HG02938 (cell line): ENCODE data around the gene YTHDF1.

Experiments
- ATAC-seq: cut with Tn5 transposase; IDR thresholded peaks from one replicate; pipeline ENCODE4 v1.9.1; 2021; ENCODE audit warnings: mild to moderate bottlenecking, moderate library complexity; ENCODE audit not compliant: unreplicated experiment

YTHDF1 gene

GRCh38 chr20:63186528-63187316, 29.2 kb downstream of the YTHDF1 start:
- ATAC-seq, result no peak

DNA sequence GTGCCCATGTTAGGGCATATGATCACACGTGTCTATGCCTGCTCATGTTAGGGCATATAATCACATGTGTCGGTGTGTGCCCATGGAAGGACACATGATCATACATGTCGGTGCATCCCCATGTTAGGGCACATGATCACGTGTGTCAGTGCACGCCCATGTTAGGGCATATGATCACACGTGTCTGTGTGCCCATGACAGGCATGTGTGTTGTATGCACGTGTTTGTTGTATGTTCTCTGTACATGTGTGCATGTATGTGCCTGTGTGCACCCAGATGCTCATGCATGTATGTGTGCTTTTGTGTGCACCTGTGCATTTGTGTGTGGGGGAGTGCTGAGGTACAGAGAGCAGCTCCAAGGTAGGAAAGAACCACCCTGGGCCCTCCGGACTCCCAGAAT, 29.8 kb downstream of the YTHDF1 start:
- ATAC-seq, result no peak

DNA sequence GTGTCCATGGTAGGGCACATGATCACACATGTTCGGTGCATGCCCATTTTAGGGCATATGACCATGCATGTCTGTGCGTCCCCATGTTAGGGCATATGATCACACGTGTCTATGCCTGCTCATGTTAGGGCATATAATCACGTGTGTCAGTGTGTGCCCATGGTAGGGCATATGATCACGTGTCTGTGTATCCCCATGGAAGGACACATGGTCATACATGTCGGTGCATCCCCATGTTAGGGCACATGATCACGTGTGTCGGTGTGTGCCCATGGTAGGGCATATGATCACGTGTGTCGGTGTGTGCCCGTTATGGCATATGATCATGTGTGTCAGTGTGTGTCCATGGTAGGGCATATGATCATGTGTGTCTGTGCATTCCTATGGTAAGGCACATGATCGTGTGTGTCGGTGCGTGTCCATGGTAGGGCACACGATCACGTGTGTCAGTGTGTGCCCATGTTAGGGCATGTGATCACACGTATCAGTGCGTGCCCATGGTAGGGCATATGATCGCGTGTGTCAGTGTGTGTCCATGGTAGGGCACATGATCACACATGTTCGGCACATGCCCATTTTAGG, 30.6 kb downstream of the YTHDF1 start:
- ATAC-seq, result no peak

DNA sequence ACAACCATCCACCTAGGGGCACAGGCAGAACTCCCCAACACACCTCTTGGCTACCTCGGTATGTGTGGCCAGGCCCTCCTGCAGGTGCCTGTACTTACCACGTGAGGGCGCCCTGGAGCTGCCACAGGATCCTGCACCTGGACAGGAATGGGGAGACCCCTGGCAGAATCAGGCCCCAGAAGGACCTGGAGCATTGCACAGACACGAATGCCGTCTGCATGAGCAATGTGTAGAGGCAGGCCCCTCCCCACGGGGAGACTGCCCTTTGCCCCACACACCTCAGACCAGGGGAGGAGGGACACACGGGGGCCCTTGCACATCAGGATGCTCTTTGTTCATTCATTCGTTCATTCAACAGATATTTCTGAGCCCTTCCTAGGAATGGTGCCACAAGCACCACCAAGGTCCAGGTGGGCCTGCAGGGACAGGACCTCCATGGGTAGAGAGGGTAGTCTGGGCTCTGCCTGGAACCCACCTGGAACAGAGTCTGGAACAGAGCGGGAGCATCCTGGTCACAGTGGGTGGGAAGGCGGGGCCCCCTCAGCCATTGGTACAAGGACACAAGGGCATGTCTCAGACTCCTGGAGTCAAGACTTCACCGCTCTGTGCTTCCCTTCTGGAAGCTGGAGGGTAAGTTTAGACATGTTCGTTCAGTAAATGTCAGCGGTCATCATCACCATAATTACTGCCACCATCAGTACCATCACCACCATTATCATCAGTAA, 32.3 kb downstream of the YTHDF1 start:
- no peak for ATAC-seq

DNA sequence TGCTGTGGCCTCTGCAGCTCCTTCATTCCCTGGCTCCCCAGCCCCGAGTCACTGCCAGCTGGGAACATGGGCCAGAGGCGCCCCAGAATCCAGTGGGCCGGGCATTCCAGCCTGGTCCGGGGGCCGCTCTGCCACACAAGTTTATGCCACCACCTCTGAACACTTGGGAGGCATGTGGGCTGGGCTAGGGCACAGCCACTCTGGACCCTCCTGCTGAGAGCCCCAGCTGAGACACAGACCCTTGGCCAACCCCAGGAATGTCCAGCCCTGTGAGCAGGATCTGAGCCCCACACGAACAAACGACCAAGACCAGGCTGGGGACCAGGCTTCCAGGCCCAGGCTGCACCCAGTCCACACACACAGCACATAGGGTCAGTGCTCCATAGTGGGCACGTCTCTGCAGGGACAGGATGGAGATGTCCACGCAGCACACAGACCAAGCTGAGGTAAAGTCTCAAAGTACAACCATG, 33.0 kb downstream of the YTHDF1 start:
- no peak for ATAC-seq

DNA sequence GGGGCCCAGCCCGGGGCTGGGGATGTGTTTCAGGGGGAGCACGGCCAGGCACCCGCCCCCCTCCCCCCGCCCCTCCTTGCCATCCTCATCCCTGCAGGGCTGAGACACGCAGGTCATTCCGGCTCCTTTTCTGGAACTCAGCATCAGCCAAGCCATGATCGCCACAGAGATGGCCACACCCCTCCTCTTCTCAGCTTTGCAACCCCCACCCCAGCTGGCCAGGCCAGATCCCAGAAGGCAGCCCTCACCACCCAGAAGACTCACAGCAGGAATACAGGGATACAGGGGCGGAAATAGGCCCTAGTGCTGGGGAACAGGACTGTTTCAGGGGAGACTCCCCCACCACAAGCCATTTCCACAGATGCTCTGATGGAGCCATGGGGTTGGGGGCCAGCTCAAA, 33.5 kb downstream of the YTHDF1 start:
- ATAC-seq, result no peak

GRCh38 chr20:63181226-63181625, 34.7 kb downstream of the YTHDF1 start:
- ATAC-seq, result no peak

- no peak for ATAC-seq
These were observed 35.3 kb downstream of the YTHDF1 start for GRCh38 chr20:63180569-63181185.

- no peak for ATAC-seq
These were observed 36.0 kb downstream of the YTHDF1 start for GRCh38 chr20:63179687-63180568.

DNA sequence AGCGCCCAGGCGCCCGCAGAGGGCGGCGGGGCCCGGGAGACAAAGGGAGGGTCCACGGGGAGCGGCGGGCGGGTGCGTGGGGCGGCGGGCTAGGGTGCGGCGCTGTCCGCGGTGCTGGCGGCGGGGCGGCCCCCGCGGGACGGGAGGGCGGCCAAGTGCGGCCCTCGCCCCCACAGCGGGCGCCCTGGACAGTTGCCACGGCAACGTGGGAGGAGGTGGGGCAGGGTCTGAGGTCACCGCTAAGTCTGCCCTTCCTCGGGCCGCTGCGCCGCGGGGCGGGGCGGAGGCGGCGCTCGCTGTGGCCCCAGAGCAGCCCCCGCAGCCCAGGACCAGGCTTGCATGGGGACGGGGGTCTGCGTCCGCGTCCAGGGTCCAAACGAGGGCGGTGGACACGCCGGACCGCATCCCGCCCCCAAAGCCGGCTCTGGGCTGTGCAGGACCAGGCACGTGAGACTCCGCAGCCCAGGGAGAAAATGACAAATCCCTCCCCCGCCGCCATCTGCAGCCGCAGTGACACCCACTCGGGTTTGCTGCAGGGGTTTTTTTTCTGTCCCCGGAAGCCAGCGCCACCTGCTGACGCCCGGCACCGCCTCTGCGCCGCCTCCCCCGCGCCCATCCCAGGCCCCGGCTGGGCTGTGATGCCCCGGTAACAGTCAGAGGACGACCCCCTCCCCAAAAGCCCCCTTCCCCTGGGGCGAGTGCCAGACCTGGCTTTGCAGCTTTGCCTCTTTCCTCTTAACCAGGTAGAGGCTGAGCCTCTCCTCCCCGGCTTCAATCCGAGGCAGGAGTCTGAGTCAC, 36.8 kb downstream of the YTHDF1 start:
- ATAC-seq, result no peak

GRCh38 chr20:63178446-63178820, 37.5 kb downstream of the YTHDF1 start:
- no peak for ATAC-seq

DNA sequence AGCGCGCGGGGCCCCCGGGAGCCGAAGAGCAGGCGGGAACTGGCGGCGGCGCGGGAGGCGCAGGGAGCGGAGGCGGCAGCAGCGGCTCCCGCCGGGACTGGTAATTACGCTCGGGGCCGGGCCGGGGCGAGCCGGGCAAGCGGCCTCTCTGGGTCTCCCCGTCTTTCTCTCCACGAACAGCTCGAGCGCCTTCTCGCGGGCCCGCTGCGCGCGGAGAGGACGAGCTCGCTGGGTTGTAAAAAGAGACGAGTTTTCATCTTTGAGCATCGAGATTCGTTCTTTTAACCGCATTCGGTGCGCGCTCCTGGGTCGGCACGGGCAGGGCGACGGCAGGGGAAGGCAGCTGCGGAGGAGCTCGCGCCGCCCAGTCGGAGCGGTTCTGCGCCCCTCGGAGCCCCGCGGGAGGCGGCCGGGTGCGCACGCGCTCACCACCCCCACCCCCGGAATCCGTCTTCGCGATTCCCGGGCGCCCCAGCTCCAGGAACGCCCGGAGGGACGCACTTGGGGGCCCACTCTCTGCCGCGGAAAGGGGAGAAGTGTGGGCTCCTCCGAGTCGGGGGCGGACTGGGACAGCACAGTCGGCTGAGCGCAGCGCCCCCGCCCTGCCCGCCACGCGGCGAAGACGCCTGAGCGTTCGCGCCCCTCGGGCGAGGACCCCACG, 38.0 kb downstream of the YTHDF1 start:
- no peak for ATAC-seq

- ATAC-seq, result no peak
These were observed 38.7 kb downstream of the YTHDF1 start for GRCh38 chr20:63177134-63177784.

DNA sequence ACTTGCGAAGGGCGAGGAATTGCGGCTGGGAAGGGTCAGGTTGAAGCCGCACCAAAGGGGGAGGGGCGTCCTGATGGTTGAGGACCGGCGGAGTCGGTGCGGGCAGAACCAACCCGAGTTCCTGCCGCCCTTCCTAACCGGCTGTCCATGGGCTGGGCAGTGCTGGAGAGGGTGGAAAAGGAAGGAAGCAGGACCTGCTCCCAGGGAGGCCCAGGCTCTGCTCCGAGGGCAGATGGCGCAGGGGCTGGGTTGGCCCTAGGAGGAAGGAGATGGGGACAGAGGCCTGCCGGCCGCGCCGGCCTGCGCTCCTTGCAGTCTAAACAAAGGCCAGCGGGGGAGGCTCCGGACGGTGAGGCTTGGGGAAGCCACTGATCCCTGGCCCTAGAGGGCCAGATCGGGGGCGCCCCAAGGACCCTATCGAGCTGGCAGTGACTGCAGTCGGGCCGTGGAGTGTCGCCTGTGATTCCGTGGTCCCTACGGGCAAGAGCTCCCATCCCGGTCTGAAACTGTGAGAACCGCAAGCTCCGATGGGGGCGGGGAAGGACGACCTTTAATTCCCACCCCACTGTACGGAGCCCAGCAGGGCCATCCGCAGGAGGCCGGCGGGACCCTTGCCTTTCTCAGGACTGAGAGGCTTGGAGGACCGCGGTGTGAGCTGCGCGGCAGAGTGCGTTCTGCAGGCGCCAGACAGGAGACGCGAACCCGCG, 39.4 kb downstream of the YTHDF1 start:
- ATAC-seq, result no peak

- no peak for ATAC-seq
These were observed 39.9 kb downstream of the YTHDF1 start for GRCh38 chr20:63176034-63176426.

- no peak for ATAC-seq
These were observed 40.7 kb downstream of the YTHDF1 start for GRCh38 chr20:63175038-63175895.
